H1 (cell line): Measurements from ENCODE around the gene TBC1D30.

Experiments
- CTCF ChIP-seq, 3 experiments: IDR thresholded peaks; 1 replicate in 2 of 3; 2 replicates in 1 of 3; pipeline versions ENCODE4 v1.5.1 to v1.6.1; 2011; ENCODE audit warnings: low read length in 3 of 3, mild to moderate bottlenecking in 3 of 3, inconsistent platforms in 2 of 3, low read depth in 1 of 3, moderate library complexity in 1 of 3; ENCODE audit not compliant: insufficient read depth in 1 of 3; ENCODE audit errors: control extremely low read depth in 1 of 3
- E2F6 ChIP-seq: IDR thresholded peaks from 2 replicates; pipeline ENCODE4 v1.6.1; 2012; ENCODE audit warnings: inconsistent platforms
- HDAC6 ChIP-seq: IDR thresholded peaks from one replicate; pipeline ENCODE4 v1.7.1; 2012; ENCODE audit warnings: low read depth, mild to moderate bottlenecking, inconsistent platforms, low read length, moderate library complexity
- JUN ChIP-seq: IDR thresholded peaks from 2 replicates; pipeline ENCODE4 v1.6.1; 2011; ENCODE audit warnings: low read depth, mild to moderate bottlenecking, improper control_type of control experiment, low read length
- MAFK ChIP-seq: IDR thresholded peaks from 2 replicates; pipeline ENCODE4 v1.6.1; 2012; ENCODE audit warnings: low read depth, mild to moderate bottlenecking, improper control_type of control experiment, low read length
- NRF1 ChIP-seq: IDR thresholded peaks from 2 replicates; pipeline ENCODE4 v1.6.1; 2011; ENCODE audit warnings: mild to moderate bottlenecking, low read depth, low read length, improper control_type of control experiment
- POLR2A ChIP-seq, 2 experiments: IDR thresholded peaks; 1 replicate in 1 of 2; 2 replicates in 1 of 2; pipeline ENCODE4 v1.6.1; 2011; ENCODE audit warnings: low read depth in 2 of 2, low read length in 2 of 2, mild to moderate bottlenecking in 2 of 2; ENCODE audit errors: control extremely low read depth in 1 of 2
- POLR2AphosphoS5 ChIP-seq: IDR thresholded peaks from 2 replicates; pipeline ENCODE4 v1.6.1; 2011; ENCODE audit warnings: low read depth, low read length
- RAD21 ChIP-seq, 2 experiments: IDR thresholded peaks in 1 of 2; conservative IDR thresholded peaks in 1 of 2; 2 replicates each; pipeline ENCODE4 v1.6.1; 2011; ENCODE audit warnings: low read depth in 2 of 2, low read length in 2 of 2, improper control_type of control experiment in 1 of 2, inconsistent platforms in 1 of 2, mild to moderate bottlenecking in 1 of 2, moderate library complexity in 1 of 2
- SP2 ChIP-seq: IDR thresholded peaks from 2 replicates; pipeline ENCODE4 v1.6.1; 2012; ENCODE audit warnings: mild to moderate bottlenecking, low read length, inconsistent platforms

GRCh38 chr12:64860446-64860998 is 36.1 kb downstream of the TBC1D30 start:
- no peak for TF ChIP-seq POLR2AphosphoS5
- TF ChIP-seq MAFK, result no peak
- TF ChIP-seq HDAC6, result no peak
- TF ChIP-seq E2F6, result no peak
- no peak for TF ChIP-seq JUN
- no peak for TF ChIP-seq POLR2A (IDR thresholded peaks at IDR 0.05; ENCODE audit: control extremely low read depth in 1 of 2, low read depth in 2 of 2, low read length in 2 of 2)
- TF ChIP-seq RAD21 (IDR thresholded peaks at IDR 0.05 in 1 of 2, conservative IDR thresholded peaks at IDR 0.05 in 1 of 2; ENCODE audit: low read depth in 2 of 2, low read length in 2 of 2), result no peak
- no peak for TF ChIP-seq CTCF (IDR thresholded peaks at IDR 0.05; ENCODE audit: control extremely low read depth in 1 of 3, insufficient read depth in 1 of 3, low read depth in 1 of 3, low read length in 3 of 3)
- no peak for TF ChIP-seq NRF1
- no peak for TF ChIP-seq SP2
